Esophagus squamous epithelium (tissue), 4 donors: ENCODE measurements around the gene DNM3.

Experiments
- CTCF ChIP-seq, 6 experiments: fragments of 450-650 bp in 4 of 6; fragments of 200-600 bp in 2 of 6; sonication (generic) in 2 of 6; IDR thresholded peaks; one replicate each; pipeline ENCODE4 v1.5.1; 2016 to 2019; ENCODE audit warnings: antibody characterized with exemption in 6 of 6, mild to moderate bottlenecking in 4 of 6, moderate library complexity in 4 of 6
- POLR2A ChIP-seq, 4 donors: fragments of 450-650 bp; IDR thresholded peaks; one replicate each; pipeline ENCODE4 v1.6.1; 2017; ENCODE audit warnings: antibody characterized with exemption in 4 of 4, mild to moderate bottlenecking in 4 of 4, moderate library complexity in 3 of 4

- TF ChIP-seq CTCF (IDR thresholded peaks at IDR 0.05) (no peak), POLR2A (IDR thresholded peaks at IDR 0.05) (no peak)
Measured at GRCh38 chr1:172321451-172321850, 480.2 kb downstream of the DNM3 start.
